ENCODE results near the gene CABP2.

The CABP2 gene

DNA sequence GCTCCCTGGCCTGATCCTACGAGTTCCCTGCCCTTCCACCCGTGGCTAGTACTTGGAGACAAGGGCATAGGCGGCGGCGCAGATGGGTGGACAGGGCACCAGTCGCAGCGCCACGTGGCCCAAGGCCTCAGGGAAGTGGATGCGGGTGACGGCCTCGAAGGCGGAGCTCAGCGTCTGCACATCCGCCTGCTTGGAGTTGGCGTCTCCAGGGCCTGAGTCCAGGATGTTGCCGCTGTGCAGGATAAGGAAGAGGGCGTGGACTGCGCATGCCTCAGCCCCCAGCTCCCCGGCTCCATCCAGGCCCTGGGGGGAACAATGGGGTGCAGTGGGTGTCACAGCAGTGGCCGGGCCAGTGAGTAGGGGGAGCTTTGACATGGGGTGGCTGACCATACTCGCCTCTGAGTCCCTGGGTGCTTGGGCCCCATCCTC is 24.7 kb downstream of the CABP2 start:
- CTCF ChIA-PET, result no interaction called here
- POLR2A ChIA-PET, result no interaction called here

DNA sequence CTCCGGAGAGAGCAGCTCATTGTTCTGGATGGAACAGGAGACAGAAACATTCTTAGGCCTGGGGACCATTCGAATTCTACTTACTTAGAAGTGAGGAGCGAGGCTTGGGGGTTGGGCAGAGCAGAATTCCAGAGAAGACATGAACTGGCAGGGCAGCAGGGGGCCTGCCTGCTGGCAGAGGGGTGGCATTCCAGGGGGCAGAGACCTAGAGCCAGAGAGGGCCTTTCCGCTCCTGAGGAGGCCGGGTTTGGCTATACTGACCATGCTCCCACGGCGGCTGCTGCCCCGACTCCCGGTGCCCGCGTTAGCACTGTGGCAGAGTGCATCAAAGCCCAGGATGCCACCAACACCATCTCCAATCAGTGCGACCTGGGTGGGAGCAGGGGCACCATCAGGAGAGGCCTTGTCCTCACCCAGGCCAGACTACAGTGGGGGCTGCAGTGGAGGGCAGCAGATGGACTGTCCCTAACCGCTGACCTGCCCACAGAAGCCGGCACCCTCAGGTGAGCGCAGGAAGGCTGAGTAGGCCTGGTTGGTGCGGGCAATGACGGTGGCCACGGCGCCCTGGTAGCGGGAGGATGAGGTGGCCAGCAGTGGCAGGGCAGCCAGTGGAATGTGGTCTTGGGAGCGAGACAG is 25.5 kb downstream of the CABP2 start:
- DNase-seq (ENCODE audit: low read depth, low spot score), result no peak
- TF ChIP-seq, protein P1, sequence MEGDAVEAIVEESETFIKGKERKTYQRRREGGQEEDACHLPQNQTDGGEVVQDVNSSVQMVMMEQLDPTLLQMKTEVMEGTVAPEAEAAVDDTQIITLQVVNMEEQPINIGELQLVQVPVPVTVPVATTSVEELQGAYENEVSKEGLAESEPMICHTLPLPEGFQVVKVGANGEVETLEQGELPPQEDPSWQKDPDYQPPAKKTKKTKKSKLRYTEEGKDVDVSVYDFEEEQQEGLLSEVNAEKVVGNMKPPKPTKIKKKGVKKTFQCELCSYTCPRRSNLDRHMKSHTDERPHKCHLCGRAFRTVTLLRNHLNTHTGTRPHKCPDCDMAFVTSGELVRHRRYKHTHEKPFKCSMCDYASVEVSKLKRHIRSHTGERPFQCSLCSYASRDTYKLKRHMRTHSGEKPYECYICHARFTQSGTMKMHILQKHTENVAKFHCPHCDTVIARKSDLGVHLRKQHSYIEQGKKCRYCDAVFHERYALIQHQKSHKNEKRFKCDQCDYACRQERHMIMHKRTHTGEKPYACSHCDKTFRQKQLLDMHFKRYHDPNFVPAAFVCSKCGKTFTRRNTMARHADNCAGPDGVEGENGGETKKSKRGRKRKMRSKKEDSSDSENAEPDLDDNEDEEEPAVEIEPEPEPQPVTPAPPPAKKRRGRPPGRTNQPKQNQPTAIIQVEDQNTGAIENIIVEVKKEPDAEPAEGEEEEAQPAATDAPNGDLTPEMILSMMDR (IDR thresholded peaks at IDR 0.05; ENCODE audit: insufficient read depth, low read length, missing control alignments), result no peak
- ChIA-PET CTCF (interaction anchor here (1.2 kb wide), 1 partner anchor 9 kb away, joined by 3 read pairs; no protein-coding TSS in a partner anchor), POLR2A (interaction anchor here (0.5 kb wide), 1 partner anchor 91 kb away, joined by 3 read pairs; no protein-coding TSS in a partner anchor)
- H3K4me3 ChIP-seq (ENCODE audit: low read depth, low read length), result no peak overlapping the region

More for the DNA sequence above, 24.7 kb downstream of the CABP2 start:
- H3K4me3 ChIP-seq (ENCODE audit: low read depth, low read length), result no peak overlapping the region
- DNase-seq (ENCODE audit: low read depth, low spot score), result no peak
- TF ChIP-seq, protein P1 (IDR thresholded peaks at IDR 0.05; ENCODE audit: insufficient read depth, low read length, missing control alignments), result no peak

- ChIA-PET POLR2A (no interaction called here), CTCF (no interaction called here)
- TF ChIP-seq, protein P1 (IDR thresholded peaks at IDR 0.05; ENCODE audit: insufficient read depth, low read length, missing control alignments), result no peak
- no peak for DNase-seq (ENCODE audit: low read depth, low spot score)
- no peak overlapping the region for H3K4me3 ChIP-seq (ENCODE audit: low read depth, low read length)
These were observed 27.1 kb downstream of the CABP2 start for GRCh38 chr11:67496113-67496512.

GRCh38 chr11:67495234-67496005 is 27.8 kb downstream of the CABP2 start:
- H3K4me3 ChIP-seq (ENCODE audit: low read depth, low read length), result no peak overlapping the region
- DNase-seq (ENCODE audit: low read depth, low spot score), result no peak
- ChIA-PET CTCF (no interaction called here), POLR2A (no interaction called here)
- TF ChIP-seq, protein P1 (IDR thresholded peaks at IDR 0.05; ENCODE audit: insufficient read depth, low read length, missing control alignments), result no peak

DNA sequence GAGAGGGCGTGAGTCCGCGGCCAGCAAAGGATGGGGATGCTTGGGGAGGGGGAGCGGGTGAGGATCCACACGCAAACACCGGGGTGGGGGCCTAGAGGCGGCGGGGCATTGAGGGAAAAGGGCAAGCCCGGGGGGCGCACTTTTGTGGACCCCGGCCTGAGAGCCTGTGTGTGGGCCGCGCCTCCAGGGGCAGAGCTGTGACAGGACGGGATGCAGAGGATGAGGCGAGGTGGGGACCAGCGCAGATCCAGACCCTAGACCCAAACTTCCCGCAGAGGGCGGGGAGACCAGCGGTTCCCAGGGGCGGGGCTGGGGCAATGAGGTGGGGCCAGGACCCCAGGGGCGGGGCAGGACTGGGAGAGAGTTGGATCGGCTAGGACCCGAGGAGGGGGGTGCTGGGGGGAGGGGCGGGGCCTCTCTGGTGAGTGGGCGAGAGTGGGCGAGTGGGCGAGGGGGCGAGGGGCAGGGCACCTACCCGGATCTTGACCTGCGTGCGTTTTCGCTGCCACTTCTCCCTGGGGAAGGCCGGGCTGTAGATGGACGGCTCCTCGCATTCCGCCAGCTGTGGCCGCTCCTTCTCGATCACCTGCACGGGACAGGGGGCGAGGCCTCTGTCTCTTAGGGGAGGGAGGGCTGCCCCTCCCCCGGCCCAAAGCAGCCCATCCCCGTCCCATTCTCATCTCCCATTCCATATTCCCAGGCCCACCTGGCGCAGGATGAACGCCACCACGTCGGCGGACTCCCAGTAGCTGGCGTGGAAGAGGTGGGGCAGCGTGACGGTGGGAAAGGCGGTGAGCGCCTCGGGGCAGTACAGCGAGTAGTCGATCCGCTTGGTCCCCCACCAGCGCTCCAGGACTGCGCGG is 28.6 kb downstream of the CABP2 start:
- POLR2A ChIA-PET, result no interaction called here
- no peak overlapping the region for H3K4me3 ChIP-seq (ENCODE audit: low read depth, low read length)
- TF ChIP-seq, protein P1 (IDR thresholded peaks at IDR 0.05; ENCODE audit: insufficient read depth, low read length, missing control alignments), result no peak
- CTCF ChIA-PET, result no interaction called here
- DNase-seq (ENCODE audit: low read depth, low spot score), result no peak

Data from AG04449 (cell line).